Measurements from ENCODE around the gene SPPL2B.
A peak's percentile ranks its signal among the peaks of the same experiment; 100 is the strongest.

SPPL2B gene

GRCh38 chr19:2323707-2324106, 4.8 kb upstream of the SPPL2B start:
- no peak for DNase-seq (ENCODE audit: low read depth, low spot score)

GRCh38 chr19:2324220-2324948, 4.1 kb upstream of the SPPL2B start:
- DNase-seq (ENCODE audit: low read depth, low spot score), result no peak

GRCh38 chr19:2325281-2326046, 3.0 kb upstream of the SPPL2B start:
- no peak for DNase-seq (ENCODE audit: low read depth, low spot score)

GRCh38 chr19:2326699-2327360, 1.7 kb upstream of the SPPL2B start:
- no peak for DNase-seq (ENCODE audit: low read depth, low spot score)

- DNase-seq (ENCODE audit: low read depth, low spot score), result peak; percentile 90
These were observed 597 bp upstream of the SPPL2B start for GRCh38 chr19:2327773-2328400.

- DNase-seq (ENCODE audit: low read depth, low spot score), result no peak
These were observed 630 bp downstream of the SPPL2B start for GRCh38 chr19:2329149-2329478.

- peak; percentile 56 for DNase-seq (ENCODE audit: low read depth, low spot score)
These were observed 1.0 kb downstream of the SPPL2B start for GRCh38 chr19:2329501-2329916.

GRCh38 chr19:2330255-2330631, 1.8 kb downstream of the SPPL2B start:
- no peak for DNase-seq (ENCODE audit: low read depth, low spot score)

GRCh38 chr19:2330632-2331284, 2.3 kb downstream of the SPPL2B start:
- peak; percentile 39 for DNase-seq (ENCODE audit: low read depth, low spot score)

- no peak for DNase-seq (ENCODE audit: low read depth, low spot score)
These were observed 3.2 kb downstream of the SPPL2B start for GRCh38 chr19:2331601-2332246.

GRCh38 chr19:2332341-2333026, 4.0 kb downstream of the SPPL2B start:
- no peak for DNase-seq (ENCODE audit: low read depth, low spot score)

GRCh38 chr19:2333027-2333806, 4.7 kb downstream of the SPPL2B start:
- no peak for DNase-seq (ENCODE audit: low read depth, low spot score)

GRCh38 chr19:2333807-2334211, 5.3 kb downstream of the SPPL2B start:
- DNase-seq (ENCODE audit: low read depth, low spot score), result no peak

- no peak for DNase-seq (ENCODE audit: low read depth, low spot score)
These were observed 5.9 kb downstream of the SPPL2B start for GRCh38 chr19:2334426-2334825.

- DNase-seq (ENCODE audit: low read depth, low spot score), result no peak
These were observed 6.7 kb downstream of the SPPL2B start for GRCh38 chr19:2334986-2335846.

- DNase-seq (ENCODE audit: low read depth, low spot score), result no peak
These were observed 7.4 kb downstream of the SPPL2B start for GRCh38 chr19:2335848-2336247.

GRCh38 chr19:2336528-2337328, 8.2 kb downstream of the SPPL2B start:
- DNase-seq (ENCODE audit: low read depth, low spot score), result no peak

- DNase-seq (ENCODE audit: low read depth, low spot score), result peak; percentile 89
These were observed 8.8 kb downstream of the SPPL2B start for GRCh38 chr19:2337329-2337707.

All from ELF-1 (cell line).